ENCODE measurements around the gene B3GAT2.

Gene B3GAT2

DNA sequence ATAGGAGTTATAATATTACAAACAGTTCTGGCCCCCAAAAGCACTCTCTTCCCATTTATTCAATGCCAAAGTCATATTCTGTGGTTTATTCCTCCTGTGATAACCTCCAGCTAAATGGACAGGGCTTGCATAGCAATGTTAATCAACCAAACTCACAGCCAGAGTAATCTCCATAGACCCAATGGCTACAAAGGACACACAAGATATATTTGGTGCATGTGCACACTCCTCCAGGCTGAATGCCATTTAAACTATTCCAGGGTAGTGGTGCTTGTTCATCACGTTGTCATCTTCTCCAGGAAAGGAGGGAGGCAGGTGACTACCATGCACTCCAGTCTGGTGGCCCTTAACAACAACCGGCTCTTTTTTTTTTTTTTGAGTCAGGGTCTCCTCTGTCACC, 56.8 kb downstream of the B3GAT2 start:
- DNase-seq (ENCODE audit: low read depth, low spot score): no peak

DNA sequence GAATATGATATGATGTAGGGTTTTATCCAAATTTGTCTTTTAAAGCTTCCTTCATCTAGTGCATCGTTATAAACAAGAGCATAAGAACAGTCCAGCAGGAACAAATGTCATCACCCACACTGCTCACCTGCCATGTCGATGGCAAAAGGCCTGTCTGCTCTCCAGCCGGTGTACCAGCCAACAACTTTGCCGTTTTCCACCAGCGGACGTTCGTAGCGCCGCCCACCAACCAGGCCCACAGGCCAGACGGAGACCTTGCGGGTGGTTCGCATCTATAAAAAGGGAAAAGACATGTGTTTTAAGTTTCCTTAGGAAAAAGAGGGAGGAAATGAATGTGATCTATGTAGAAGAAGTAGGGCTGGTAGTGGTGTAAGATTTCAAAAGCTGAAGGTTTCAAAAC, 62.9 kb downstream of the B3GAT2 start:
- DNase-seq (ENCODE audit: low read depth, low spot score): no peak

DNA sequence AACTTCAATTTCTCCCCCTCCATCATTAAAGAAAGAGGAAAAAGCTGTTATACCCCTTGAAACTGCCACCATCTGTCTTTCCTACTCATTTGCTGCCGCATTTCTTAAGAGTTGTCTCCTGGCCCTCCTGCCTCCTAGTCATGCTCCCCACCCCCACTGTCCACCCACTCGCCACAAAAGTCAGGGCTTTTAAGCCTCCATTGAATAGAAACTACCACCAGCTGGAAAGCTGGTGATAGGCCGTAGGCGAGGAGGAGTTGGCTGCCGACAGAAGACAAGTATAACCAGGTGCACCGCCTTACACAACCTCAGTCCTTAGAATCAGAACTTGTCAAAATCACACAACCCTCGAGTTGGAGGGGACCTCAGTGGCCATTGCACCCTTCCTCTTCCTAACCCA, 67.6 kb downstream of the B3GAT2 start:
- DNase-seq (ENCODE audit: low read depth, low spot score): no peak

- no peak for DNase-seq (ENCODE audit: low read depth, low spot score)
Measured at GRCh38 chr6:70886661-70887060, 70.2 kb downstream of the B3GAT2 start.

DNA sequence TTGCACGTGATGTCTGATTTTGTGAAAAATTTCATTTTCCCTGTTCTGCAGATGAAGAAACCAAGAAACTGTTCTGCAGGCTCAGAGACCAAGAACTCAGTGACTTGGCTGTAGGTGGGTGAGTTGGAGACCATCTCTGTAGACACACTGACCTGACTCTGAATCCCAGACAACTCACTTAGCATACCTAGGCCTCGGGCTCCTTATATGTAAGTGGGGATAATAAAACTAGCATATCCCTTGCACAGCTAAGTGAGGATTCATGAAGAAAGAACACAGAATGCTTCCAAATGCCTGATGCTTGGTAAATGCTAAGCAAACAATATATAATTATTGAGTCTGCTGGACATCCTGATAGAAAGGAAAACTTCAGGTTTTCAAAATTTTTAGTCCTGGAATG, 70.8 kb downstream of the B3GAT2 start:
- no peak for DNase-seq (ENCODE audit: low read depth, low spot score)

- DNase-seq (ENCODE audit: low read depth, low spot score): peak; percentile 33
Measured at GRCh38 chr6:70884074-70884983, 72.5 kb downstream of the B3GAT2 start.

DNA sequence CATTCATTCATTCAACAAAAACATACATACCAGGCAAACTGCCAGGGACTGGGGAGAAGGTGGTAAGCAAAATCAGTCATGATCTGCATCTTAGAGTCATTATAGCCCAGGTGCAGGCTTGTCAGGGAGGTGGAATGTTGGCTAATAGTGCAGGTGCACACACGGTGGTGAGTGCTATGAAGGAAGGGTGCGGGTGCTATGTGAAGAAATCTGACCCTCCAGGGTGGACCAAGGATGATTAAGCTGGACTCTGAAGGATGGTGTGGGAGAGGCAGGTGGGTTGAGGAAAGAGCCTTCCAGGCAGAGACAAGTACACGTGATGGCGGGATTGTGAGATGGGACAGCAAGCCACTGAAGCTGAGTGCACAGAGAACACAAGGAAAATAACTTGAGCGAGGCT, 77.4 kb downstream of the B3GAT2 start:
- no peak for DNase-seq (ENCODE audit: low read depth, low spot score)

GRCh38 chr6:70874181-70874913, 82.5 kb downstream of the B3GAT2 start:
- no peak for DNase-seq (ENCODE audit: low read depth, low spot score)

DNA sequence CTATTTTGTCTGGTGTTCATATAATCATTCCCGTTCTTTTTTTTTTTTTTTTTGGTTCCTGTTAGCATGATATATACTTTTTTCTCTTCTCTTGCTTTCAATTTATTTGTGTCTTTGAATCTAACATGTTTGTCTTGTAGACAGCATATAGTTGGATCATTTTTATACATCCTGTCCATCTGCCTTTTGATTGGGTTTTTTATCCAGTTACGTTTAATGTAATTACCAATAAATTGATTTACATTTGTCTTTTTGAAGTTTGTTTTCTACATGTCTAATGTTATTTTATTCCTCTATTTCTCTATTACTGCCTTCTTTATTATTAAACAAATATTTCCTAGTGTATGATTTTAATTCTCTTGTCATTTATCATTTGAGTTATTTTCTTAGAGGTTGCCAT, 84.4 kb downstream of the B3GAT2 start:
- no peak for DNase-seq (ENCODE audit: low read depth, low spot score)

DNA sequence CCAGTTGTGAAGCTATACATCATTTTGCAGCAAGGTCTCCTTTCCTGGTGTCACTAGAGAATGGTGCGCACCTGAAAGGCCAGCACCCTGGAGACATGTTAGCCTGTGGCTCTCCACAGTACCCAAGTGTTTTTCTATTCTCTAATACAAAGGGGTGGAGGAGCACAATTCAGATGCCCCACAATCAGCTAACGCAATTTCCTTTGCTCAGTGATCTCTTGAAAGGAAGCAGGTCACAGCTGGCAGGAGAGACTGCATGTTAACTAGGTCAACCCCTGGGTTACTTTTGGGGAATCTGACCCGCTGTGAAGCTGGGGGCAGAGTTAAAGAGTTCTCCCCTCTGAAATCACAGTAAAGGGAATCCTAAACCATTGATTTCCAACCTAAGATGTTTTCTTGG, 92.5 kb downstream of the B3GAT2 start:
- DNase-seq (ENCODE audit: low read depth, low spot score): no peak

DNA sequence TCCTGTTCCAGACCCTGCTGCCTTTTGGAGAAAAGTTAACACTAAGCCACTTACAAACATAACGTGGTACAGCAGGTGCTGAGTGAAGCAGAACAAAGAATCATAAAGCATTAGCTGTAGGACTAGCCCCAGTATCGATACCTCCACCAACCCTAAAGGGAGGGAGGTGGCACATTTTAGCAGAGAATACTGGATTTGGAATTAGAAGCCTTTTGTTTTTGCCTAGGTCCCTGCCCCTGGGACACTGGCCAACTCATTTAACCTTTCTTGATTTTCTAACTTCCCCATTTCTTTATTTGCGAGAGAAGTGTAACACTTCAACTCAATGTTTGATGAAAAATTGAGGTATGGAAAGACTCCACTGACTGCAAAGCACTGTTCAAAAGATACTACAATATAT, 93.5 kb downstream of the B3GAT2 start:
- no peak for DNase-seq (ENCODE audit: low read depth, low spot score)

DNA sequence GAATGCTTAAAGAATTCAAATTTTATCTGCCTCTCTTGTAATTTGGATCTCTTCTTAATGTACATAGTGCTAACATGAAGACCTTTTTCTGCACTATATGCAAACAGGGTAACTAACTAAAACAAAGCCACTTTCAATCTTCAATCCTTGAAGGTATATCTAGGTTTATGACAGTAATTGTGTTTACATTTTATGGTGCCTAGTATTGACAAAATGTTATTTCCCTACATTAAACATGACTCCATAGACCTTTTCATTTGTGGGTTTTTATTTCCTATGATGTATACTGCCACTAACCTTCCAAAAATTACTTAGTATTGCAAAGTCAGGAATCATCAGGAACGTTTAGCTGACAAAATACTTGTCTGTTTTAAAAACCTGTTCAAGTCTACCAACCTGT, 95.9 kb downstream of the B3GAT2 start:
- DNase-seq (ENCODE audit: low read depth, low spot score): no peak

DNA sequence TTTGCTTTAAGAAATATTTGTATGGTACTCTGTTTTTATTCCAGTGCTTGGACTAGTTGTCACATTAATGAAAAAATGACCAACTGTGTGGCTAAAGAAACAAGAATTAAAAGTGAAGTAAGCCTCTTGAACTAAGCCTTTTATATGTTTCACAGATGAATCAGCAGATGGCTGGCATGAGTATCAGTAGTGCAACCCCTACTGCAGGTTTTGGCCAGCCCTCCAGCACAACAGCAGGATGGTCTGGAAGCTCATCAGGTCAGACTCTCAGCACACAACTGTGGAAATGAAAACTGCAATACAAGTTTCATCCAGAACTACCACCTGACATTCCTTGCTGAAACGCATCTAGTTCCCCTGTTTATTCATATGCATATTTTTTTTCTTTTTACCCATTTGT, 96.8 kb downstream of the B3GAT2 start:
- no peak for DNase-seq (ENCODE audit: low read depth, low spot score)

GRCh38 chr6:70857387-70858077, 99.3 kb downstream of the B3GAT2 start:
- no peak for DNase-seq (ENCODE audit: low read depth, low spot score)

DNA sequence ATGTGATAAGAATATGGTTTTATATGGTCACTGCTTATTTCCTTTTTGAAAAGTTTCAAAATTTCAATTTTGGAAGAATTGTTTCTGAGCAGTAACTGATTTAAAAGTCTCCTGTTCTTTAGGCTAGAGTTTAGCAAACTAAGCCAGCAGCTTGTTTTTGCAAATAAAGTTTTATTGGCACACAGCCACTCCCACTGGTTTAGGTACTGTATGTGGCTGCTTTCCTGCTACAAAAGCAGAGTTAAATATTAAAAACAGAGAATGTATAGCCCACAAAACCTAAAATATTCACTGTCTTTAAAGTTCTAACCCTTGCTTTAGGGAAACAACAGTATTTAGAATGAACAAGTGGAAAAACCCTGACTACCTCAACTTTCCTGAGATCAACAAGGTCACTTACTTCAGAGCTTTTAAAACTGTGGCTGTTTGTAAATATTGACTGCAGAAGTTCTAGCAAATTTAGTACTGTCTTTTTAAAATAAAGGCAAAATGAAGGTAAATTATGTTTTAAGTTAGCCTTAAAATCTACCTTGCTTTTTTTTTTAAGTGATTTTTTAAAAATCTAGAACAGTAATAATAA, 104.1 kb downstream of the B3GAT2 start:
- DNase-seq (ENCODE audit: low read depth, low spot score): no peak

GRCh38 chr6:70849348-70850069, 107.4 kb downstream of the B3GAT2 start:
- DNase-seq (ENCODE audit: low read depth, low spot score): no peak

DNA sequence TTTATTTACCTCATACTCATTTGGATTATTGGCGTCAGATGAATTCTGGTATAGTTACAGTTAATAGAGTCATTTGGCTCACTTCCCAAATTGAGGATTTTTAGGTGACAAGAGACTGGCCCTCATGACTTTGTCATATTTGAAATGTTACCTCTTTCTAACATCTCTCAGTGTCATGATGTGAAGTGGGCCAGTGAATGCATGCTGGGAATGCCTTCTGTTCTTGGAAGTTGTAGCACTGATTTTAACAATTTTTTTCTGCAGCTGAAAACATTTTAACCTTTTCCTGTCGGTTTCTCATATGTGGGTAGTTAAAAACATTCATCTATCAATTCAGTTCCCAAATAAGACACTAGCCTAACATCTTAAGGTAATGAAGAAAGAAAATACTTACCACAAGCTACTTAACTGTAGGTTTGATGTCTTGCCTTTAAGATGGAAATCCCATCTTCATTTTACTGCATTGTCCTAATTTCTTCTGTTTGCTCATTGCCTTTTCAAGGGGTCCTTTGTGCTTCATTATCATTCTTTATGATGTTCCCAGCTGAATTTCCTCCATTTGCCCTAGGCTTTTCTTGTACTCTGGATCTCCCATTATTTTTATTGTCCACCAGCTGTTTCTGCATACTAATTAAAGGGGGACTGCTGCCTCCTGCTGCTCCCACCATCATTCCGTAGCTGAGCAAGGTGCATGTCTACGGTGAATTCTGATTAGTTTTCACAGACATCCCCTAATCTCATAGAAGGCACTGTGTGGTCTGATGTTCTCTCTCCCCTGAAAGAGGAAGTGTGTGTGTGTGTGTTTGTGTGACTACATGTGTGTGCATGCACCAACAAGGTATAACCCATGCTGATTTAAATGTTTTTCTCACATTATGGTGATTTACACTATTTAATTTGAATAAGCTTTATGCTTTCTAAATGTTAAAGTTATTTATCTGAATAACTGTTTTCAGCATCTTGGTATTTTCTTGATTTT, 109.5 kb downstream of the B3GAT2 start:
- DNase-seq (ENCODE audit: low read depth, low spot score): no peak

GRCh38 chr6:70846207-70846835, 110.5 kb downstream of the B3GAT2 start:
- no peak for DNase-seq (ENCODE audit: low read depth, low spot score)

- no peak for DNase-seq (ENCODE audit: low read depth, low spot score)
Measured at GRCh38 chr6:70844301-70844700, 112.6 kb downstream of the B3GAT2 start.
